ENCODE data around the gene GPR37L1. TPM values are rescaled to one million over a fixed set of nuclear protein-coding genes. Genes with fewer than 3 reads are reported as not detected.
A peak's percentile ranks its signal among the peaks of the same experiment; 100 is the strongest.
"Not testable (repeated sequence)": the region's sequence is repeated elsewhere in the genome, so short reads cannot be mapped to it uniquely, and the experiment has no call there.

Gene GPR37L1
- total RNA-seq, 1 donor from 2014 or later: not detected

GRCh38 chr1:202165267-202165941, 42.7 kb downstream of the GPR37L1 start:
- peaks cover 58% of the 10 kb centered on the region for H3K4me1 Mint-ChIP-seq
- no peaks in the 10 kb centered on the region for H3K9me3 Mint-ChIP-seq
- no peak for DNase-seq
- TF ChIP-seq CTCF (IDR thresholded peaks at IDR 0.05): no peak
- H3K36me3 Mint-ChIP-seq (ENCODE audit: low read depth): no peaks in the 10 kb centered on the region
- peaks cover 1% of the 10 kb centered on the region for H3K27me3 Mint-ChIP-seq
- intact Hi-C loops (cut with micrococcal nuclease): loop anchor here (2.0 to 10.0 kb wide), 3 partner anchors 19 to 1219 kb away; no protein-coding TSS in a partner anchor
- ChIA-PET POLR2A (no interaction called here), CTCF (interaction anchor here (1.1 kb wide), 1 partner anchor 11 kb away, joined by 8 read pairs; no protein-coding TSS in a partner anchor)
- peak overlapping the region; percentile 61 for H3K27ac Mint-ChIP-seq
- no peak for ATAC-seq (ENCODE audit: low read depth)
- H3K4me3 Mint-ChIP-seq: peak overlapping the region; percentile 71

- no peak overlapping the region for H3K4me3 Mint-ChIP-seq
- peaks cover 50% of the 10 kb centered on the region for H3K4me1 Mint-ChIP-seq
- intact Hi-C loops (cut with micrococcal nuclease): loop anchor here (2.0 to 10.0 kb wide), 3 partner anchors 19 to 1219 kb away; no protein-coding TSS in a partner anchor
- peaks cover 1% of the 10 kb centered on the region for H3K27me3 Mint-ChIP-seq
- DNase-seq (no peak), ATAC-seq (ENCODE audit: low read depth) (no peak)
- no peak for TF ChIP-seq CTCF (IDR thresholded peaks at IDR 0.05)
- ChIA-PET CTCF (interaction anchor here (1.3 kb wide), 1 partner anchor 27 kb away, joined by 3 read pairs; no protein-coding TSS in a partner anchor), POLR2A (no interaction called here)
- H3K36me3 Mint-ChIP-seq (ENCODE audit: low read depth): no peaks in the 10 kb centered on the region
- H3K27ac Mint-ChIP-seq: no peak overlapping the region
- H3K9me3 Mint-ChIP-seq: no peaks in the 10 kb centered on the region
Observed at GRCh38 chr1:202165942-202166843, 43.5 kb downstream of the GPR37L1 start.

GRCh38 chr1:202167054-202167453, 44.3 kb downstream of the GPR37L1 start:
- CTCF ChIA-PET: interaction anchor here (1.3 kb wide), 1 partner anchor 26 kb away, joined by 3 read pairs; no protein-coding TSS in a partner anchor
- POLR2A ChIA-PET; H3K27ac Mint-ChIP-seq; H3K4me3 Mint-ChIP-seq; ATAC-seq (ENCODE audit: low read depth); DNase-seq; H3K36me3 Mint-ChIP-seq (ENCODE audit: low read depth); H3K27me3 Mint-ChIP-seq; H3K9me3 Mint-ChIP-seq: not testable (repeated sequence)
- peaks cover 41% of the 10 kb centered on the region for H3K4me1 Mint-ChIP-seq
- intact Hi-C loops (cut with micrococcal nuclease): loop anchor here (10.0 kb wide), 2 partner anchors 448 to 1218 kb away; no protein-coding TSS in a partner anchor

- ChIA-PET POLR2A (no interaction called here), CTCF (no interaction called here)
- no peaks in the 10 kb centered on the region for H3K9me3 Mint-ChIP-seq
- ATAC-seq (ENCODE audit: low read depth) (no peak), DNase-seq (no peak)
- peaks cover 33% of the 10 kb centered on the region for H3K4me1 Mint-ChIP-seq
- H3K27ac Mint-ChIP-seq: no peak overlapping the region
- H3K4me3 Mint-ChIP-seq: no peak overlapping the region
- H3K27me3 Mint-ChIP-seq: peaks cover 1% of the 10 kb centered on the region
- no peak for TF ChIP-seq CTCF (IDR thresholded peaks at IDR 0.05)
- intact Hi-C loops (cut with micrococcal nuclease): loop anchor here (10.0 kb wide), 2 partner anchors 447 to 1217 kb away; no protein-coding TSS in a partner anchor
- H3K36me3 Mint-ChIP-seq (ENCODE audit: low read depth): no peaks in the 10 kb centered on the region
Observed at GRCh38 chr1:202167708-202168415, 45.1 kb downstream of the GPR37L1 start.

GRCh38 chr1:202168861-202169260, 46.1 kb downstream of the GPR37L1 start:
- ChIA-PET CTCF (interaction anchor here (1.0 kb wide), 1 partner anchor 33 kb away, joined by 3 read pairs; no protein-coding TSS in a partner anchor), POLR2A (no interaction called here)
- TF ChIP-seq CTCF (IDR thresholded peaks at IDR 0.05): no peak
- Mint-ChIP-seq H3K4me1 (peaks cover 23% of the 10 kb centered on the region), H3K4me3 (no peak overlapping the region), H3K27ac (no peak overlapping the region), H3K9me3 (no peaks in the 10 kb centered on the region), H3K36me3 (ENCODE audit: low read depth) (no peaks in the 10 kb centered on the region), H3K27me3 (peaks cover 1% of the 10 kb centered on the region)
- ATAC-seq (ENCODE audit: low read depth) (no peak), DNase-seq (no peak)
- intact Hi-C loops (cut with micrococcal nuclease): loop anchor here (10.0 kb wide), 2 partner anchors 446 to 1216 kb away; no protein-coding TSS in a partner anchor

Data from activated B cell treated with CpG ODN at 0.5 μM for 24 hours (primary cell).